Measurements from ENCODE around the gene FAM118B.
"Not testable (repeated sequence)": the region's sequence is repeated elsewhere in the genome, so short reads cannot be mapped to it uniquely, and the experiment has no call there.

The FAM118B gene

DNA sequence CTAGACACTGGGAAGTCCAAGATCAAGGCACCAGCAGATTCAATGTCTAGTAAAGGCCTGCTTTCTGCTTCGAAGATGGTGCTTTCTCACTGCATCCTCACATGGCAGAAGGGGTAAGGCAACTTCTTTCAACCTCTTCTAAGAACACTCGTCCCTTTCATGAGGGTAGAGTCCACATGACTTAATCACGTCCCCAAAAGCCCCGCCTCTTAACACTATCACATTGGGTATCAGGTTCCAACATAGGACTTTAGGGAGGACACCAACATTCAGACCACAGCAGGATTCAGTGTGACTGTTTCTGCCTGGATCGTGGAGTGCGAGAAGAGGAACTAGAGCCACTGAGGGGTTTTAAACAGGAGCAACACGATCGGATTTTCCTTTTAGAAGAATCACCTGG, 67.6 kb downstream of the FAM118B start:
- DNase-seq: no peak

DNA sequence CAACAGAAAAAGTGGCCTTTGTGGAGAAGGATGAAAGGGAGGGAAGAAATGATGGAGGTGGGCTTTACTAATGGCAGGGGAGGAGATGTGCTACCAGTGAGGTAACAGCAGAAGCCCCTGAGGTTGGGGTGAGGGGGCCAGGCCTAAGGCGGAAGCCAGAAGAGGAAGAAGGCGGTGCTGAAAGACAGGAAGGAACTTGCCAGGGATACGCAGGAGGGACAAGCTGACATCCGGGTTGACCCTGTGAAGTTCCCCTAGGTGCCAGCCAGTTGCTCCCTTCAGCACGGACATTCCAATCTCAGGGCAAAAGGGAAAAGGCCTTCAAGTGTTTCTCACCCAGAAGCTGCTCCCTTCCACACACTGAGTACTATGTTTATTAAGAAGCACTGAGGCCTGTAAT, 69.0 kb downstream of the FAM118B start:
- DNase-seq: no peak

DNA sequence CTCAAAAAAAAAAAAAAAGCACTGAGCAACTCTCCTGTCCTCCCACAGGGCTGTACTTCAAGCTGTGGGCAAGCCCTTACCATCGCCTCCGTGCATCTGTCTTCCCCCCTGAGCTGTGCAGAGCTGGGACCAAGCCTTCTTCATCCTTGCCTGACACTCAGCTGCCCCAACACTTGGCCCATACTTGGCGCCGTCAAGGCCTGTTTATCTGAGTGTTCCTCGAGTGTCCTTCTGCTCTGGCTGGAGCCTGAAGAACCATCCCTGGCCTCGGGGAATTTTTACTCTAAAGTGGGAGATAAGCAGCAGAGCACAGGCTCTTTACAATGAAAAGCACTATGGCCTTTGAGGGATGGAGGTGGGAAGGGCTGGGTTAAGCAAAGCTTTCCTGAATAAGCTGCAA, 69.7 kb downstream of the FAM118B start:
- DNase-seq: no peak

DNA sequence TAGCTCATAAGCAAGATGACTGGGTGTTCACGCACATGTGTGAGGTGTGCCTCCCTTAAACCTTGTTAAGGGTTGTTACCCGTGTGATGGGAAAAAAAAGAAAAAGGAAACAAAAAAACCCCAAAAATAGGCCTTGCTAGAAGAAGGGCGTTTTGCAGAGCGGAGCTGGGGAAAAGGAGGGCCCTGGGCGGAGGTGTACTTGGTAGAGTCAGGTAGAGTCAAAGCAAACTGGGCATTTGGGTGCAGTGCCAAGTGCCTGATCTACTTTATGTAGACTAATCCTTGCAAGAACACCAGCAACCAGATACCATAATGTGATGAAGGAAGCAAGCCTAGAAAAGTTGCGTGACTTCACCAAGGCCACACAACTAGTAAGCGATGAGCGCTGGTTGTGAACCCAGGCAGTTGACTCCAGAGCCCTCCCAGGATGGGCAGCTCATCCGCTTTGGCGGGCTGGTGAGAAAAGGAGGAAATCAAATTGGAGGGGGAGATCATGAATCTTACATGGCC, 70.1 kb downstream of the FAM118B start:
- no peak for DNase-seq

DNA sequence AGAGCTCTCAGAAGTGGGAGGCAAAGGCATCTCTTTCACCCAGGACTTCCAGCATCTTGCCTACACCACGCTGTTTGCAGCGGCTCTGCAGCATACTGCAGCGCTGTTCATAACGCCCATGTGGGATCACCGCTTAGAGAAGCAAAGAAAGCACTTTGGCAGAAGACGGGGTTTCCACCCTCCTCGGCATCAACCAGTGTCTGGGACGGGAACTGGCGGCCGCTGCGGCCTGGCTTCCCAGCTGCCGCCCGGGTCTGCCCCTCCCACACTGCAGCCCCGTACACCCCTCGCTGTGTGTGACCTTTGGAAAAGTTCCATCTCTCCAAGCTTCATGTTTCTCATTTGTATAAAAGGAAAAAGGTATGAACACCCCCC, 70.8 kb downstream of the FAM118B start:
- DNase-seq: no peak

DNA sequence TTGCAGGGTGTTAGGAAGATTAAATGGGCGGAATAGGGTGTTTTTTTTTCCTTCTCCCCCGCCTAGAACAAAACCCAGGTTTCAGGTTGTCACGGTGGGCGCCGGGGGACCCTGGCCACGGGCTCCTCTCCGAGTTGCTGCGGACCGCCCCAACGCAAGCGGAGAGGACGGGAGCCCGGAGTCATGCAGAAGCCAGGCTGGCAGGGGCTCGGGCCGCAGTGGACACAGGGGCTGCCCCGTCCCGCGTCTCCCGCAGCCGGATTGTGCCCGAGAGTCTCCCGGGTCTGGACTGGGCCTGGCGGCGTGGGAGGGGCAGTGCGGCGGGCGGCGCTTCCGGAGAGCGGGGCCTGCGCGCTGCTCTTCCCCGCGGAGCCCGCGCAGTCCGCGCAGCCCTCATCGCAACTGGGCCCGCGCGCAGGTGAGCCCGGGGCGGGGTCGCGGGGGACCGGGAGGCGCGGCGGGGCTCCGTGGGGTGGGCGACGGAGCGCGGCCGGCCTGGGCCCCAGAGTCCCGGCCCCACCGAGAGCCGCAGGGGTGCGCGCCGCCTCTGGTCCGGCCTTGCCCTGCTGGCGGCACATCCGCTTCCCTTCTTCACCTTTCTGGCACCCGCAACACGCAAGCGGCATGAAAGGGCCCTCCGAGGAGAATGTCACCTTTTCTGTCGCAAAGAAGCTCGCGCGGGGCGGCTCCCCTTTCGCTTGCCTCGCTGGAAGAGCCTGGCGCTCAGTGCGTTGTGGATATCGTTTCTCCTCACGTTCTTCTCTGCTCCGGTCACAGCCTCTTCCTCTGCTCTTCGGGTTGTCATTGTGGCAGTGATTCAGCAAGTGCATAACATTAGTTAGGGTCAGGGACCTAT, 71.4 kb downstream of the FAM118B start, which contains the start of gene TIRAP:
TIRAP (plus strand) TSS at position 358 of the 856 bp plus-strand sequence. CDS start 7,802 bp downstream, outside the sequence.
- DNase-seq: no peak

DNA sequence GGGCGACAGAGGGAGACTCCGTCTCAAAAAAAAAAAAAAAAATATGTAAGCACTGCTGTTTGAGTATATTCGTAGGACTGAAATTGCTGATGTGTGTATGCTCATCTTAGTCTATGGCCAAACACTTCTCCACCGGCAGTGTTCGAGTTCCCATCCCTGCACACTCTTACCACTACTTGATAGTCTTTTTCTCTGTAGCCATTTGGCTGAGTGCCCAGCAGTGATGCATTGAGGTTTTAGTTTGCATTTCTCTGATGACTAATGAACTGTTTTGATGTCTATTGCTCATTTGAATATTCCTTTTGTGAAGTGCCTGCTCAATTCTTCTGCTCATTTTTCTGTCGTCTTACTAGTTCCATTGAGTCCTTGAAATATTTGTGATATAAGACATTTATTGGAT, 73.2 kb downstream of the FAM118B start:
- no peak for DNase-seq

DNA sequence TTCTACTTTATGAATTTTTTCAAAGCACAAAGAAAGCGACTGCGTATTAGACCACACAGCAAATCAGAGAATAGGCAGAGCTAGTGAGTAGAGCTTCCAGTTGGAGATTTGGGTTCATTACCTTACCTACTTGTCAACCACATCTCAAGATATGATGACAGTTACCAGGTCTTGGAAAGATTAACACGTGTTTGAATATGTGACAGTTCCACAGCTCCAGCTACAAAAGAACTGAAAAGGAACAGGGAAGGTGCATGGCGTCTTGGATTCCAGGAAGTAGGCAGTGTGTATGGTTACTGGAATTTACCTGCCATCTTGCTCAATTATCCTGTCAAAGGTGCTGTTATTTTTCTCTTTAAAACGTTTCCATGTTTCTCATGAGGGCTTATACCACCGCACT, 76.7 kb downstream of the FAM118B start:
- DNase-seq: no peak

DNA sequence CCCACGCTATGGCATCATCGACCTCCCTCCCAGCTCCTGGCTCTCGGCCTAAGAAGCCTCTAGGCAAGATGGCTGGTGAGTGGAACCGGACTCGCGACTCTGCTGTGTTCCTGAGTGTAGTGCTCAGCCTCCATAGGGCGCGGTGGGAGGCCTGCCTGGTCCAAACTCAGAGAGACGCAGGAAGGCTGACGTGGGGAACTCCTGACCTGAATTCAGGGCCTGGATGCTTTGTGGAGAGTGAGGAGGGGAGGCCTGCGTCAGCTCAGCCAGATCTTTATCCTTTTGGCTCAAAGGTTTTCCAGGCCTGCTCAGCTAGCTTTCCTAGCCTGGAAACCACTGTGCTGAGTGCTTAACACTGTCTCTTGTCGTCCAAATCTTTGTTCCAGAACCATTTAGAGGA, 79.3 kb downstream of the FAM118B start:
- no peak for DNase-seq

DNA sequence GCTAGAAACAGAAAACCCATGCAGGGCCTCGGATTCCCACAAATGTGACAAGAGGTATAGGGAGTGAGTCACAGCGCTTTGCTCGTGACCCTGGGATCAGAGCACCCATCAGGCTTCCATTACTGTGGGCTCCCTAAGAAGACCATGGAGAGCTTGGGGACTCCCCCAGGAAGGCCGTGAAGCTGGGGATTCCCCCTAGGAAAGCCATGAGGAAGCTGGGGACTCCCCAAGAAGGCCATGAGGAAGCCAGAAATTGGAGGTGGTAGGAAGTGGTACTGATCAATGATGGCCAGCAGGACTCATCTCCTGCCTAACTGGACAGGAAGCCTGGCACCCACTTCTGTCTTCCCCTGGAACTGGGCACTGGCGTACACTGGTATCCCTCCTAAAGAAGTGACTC, 82.1 kb downstream of the FAM118B start:
- DNase-seq: no peak

DNA sequence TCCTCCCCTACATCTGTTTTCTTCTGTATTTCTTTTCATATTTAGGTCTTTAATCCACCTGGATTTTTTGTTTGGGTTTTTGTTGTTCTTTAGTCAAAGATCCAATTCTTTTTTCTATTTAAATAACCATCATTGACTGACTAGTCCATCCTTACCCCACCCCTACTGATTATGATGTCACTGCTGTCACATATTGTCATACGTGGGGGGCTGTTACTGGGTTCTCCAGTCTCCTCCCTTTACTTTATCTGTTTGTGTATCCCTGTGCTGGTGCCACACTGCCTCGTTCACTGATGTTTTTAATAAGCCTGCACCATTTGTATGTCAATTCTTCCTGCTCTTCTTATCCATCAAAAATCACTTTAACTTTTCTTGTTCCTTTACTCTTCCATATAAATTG, 85.4 kb downstream of the FAM118B start:
- DNase-seq: no peak

DNA sequence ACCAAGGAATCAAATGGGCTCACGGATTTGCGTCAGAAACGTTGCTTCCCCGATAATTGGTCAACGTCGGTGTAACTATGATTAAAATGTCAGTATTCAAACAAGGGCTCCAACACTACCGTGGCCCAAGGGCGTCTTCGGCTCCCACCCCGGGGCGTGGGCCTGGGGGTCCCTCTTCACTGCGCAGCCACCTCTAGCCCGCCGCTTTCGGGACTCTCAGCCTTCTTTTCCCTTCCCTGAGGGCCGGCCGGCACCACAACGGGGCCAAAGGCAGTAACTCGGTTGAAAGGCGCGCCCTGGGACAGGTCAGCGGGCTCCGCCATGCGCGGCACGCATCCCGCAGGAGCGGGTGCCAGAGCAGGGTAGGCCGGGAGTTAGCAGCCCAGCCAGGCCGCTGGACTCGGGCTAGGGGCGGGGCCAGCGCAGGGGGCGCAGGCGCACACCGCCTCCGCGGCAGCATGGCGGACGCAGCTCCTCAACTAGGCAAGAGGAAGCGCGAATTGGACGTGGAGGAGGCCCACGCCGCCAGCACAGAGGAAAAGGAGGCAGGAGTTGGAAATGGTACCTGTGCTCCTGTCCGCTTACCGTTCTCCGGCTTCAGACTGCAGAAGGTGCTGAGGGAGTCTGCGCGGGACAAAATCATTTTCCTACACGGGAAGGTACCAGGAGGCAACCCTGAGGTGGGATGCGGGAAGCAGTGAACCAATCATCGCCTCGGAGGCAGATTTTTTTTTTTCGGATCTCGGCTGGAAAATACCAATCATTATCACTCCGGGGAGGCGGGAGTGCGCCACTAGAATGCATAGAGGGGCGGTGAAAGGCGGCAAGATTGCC, 92.3 kb downstream of the FAM118B start, which contains the start of gene DCPS:
DCPS (plus strand) TSS at position 438 of the 834 bp plus-strand sequence; CDS start at position 459, 21 bp downstream.
- DNase-seq: peak; percentile 81

DNA sequence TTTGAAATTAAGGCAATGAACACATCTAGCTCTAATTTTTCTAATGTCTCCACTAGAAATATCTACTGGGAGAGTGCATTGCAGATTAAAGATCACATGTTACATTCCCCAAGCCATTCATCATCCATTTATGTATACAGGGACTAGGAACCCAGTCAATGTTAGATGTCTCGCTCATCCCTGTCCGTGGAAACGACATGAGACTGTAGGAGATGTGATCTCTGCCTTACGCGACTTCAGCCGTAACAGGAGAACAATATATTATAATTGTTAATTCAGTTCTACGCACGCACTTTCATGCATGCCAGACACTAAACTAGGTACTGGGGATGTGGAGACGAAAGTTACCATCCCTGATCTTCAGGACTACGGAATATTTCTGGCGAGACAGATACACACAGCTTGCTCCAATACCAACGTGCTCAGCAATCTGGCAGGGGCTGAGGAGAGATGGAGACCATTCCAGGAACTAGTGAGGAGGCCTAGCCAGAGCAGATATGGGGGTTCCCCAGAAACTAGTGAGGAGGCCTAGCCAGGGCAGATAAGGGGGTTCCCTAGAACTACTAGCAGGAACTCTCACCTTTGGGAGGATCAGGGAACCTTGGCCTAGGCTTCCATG, 93.0 kb downstream of the FAM118B start:
- DNase-seq: no peak

DNA sequence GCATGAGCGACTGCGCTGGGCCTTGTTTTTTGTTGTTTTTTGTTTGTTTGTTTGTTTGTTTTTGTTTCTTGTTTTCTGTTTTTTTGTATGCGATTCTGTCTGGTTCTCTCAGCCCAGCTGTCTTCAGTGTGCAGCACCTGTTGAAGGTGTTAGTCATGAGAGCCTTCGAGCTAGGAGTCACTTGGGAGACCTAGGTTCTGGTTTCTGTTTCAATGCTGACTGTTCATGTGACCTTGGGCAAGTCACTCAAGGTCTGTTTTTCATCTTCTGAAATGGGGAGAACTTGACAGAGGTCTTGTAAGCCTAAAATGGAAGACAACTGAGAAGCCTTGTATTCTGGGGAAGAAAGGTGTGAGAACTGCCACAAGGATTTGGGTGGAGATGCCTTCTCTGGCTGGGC, 94.1 kb downstream of the FAM118B start:
- DNase-seq: no peak

DNA sequence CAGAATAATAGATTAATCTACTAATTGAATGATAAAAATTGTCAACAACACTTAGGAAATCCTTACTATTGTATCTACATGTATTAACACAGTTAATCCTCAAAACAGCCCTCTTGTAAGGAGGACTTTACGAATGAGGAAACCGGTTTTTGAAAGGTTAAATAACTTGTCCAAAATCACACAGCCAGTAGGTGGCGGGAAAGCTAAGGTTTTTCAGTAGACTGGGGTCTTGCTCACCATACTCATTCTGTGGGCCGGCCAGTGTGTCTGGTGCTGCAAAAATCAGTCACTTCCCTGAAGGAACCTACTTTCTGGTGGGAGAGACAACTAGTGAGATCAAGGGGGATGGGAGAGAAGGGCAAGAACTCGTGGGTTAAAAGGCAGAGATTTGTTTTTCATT, 96.1 kb downstream of the FAM118B start:
- no peak for DNase-seq

DNA sequence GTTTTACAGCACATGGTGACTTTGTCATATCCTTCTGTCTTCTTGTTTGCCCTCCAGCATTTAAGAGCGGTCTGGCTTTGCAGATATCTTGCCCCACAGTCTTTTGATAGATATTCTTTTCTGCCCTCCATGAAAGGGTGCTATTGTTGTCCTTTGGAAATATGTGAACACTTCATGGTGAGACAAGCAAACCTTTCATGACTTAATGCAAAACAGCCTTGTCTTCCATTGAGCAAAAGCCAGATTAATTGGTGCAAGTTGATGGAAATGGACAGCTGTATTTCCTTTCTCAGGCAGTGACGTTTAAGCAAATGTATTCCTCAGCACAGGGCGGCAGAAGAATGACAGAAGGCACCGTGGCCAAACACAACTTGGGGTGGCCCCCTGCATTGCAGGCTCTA, 96.7 kb downstream of the FAM118B start:
- no peak for DNase-seq

DNA sequence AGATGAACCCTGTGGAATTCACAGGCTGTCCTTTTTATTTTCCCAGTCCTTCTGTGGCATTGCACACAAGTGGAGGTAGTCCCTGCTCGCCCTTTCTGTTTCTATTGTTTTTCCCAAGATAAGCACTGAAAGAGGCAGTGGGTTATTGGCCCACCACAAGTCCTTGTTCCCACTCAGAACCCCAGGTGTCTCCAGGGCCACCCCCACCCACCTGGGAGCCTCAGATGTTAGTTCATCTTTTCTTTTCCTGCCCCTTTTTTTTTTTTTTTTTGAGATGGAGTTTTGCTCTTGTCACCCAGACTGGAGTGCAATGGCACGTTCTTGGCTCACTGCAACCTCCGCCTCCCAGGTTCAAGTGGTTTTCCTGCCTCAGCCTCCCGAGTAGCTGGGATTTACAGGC, 97.2 kb downstream of the FAM118B start:
- not testable (repeated sequence) for DNase-seq

DNA sequence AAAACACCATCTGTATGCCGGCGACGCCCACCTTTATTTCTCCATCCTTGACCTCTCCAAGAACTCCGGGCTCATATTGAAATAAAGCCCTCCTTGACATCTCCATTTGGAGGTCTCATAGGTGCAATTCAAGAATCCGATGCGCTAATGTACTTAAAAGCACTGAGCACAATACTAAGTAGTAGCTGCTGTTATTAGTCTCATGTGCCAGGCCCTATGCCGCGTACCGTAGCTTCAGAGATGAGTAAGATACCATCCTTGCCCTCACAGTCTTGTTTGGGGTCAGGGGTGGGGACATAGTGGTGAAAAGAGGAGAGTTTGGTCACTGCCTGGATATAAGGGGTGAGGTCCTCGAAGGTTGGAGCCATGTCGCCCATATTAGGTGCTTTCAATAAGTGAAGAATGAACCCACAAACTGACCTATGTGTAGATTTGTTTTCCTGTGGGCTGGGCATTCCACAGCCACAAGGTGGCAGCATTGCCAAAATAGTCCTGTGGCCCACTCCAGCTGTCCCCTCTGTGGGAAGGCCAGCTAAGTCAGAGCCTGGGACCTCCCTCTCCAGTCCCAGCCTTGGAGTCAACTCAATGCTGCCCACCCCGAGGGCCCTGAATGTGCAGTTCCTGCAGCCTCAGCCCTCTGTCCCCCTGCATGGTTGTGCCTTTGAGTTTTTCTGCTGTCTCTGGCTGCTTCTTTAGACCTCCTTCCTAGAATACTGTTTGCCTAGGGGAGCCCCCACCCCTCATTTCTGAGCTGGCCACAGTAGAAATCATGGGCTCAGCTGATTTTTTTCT, 98.8 kb downstream of the FAM118B start:
- DNase-seq: no peak

DNA sequence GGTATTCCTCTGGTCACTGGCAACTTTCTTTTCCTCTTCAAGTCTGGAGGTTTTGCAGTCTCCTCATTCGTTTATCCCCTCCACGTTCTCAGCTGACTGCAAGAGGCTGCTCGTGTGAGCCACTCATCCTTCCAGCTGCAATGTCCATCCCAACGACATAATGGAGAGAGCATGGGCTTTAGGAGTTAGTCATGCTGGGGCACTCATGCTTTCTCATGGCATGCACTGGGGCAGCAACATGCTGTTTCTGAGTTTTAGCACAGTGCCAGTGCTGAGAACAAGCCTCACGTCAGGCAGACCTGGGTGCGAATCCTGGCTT, 99.4 kb downstream of the FAM118B start:
- DNase-seq: no peak

DNA sequence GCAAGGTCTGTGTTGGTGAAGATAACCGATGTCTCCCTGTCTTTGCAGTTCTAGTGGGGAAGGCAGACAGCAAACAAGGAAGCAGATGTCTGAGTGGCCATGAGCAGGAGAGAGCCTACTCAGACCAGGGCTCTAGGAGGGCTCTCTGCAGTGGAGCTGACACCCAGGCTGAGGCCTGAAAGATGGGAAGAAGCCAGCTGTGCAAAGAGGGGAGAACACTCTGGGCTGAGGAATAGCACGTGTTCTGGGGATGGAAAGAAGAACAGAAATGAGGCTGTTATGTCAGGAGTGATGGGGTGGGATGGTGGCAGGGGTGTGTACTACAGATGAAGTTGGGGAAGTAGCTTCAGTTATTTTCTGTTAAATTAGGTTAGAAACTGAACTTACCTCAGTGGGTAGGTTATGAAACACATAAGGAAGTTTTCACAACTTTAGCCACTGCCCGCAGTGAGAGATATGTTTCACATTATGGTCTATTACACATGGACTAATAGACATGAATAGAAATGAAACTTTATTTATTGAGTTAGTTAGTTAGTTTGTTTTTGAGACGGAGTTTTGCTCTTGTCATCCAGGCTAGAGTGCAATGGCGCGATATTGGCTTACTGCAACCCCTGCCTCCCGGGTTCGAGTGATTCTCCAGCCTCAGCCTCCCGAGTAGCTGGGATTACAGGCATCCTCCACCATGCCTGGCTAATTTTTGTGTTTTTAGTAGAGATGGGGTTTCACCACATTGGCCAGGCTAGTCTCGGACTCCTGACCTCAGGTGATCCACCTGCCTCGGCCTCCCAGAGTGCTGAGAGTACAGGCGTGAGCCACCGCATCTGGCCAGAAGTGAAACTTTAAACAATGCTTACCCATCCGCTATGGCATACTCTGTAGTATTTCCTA, 100.1 kb downstream of the FAM118B start:
- DNase-seq: no peak

Measured in DMS 273 treated with DMSO at 0.1 percent for 48 hours (cell line).